Tibial artery (tissue), 4 donors: ENCODE measurements around the gene COLGALT1.

Experiments used
- DNase-seq, 2 donors: peaks; one replicate each; pipeline ENCODE4 v3.0.0-alpha.2; 2019
- H3K27ac ChIP-seq, 2 donors: fragments of 200-600 bp; sonication (generic) in 1 of 2; 1 replicate in 1 of 2; 2 replicates in 1 of 2; pipeline ENCODE4 v1.5.1; 2018 to 2019; ENCODE audit warnings: mild to moderate bottlenecking in 1 of 2
- H3K27me3 ChIP-seq, 2 donors: fragments of 200-600 bp; sonication (generic) in 1 of 2; one replicate each; pipeline versions ENCODE4 v1.5.1 to v1.6.0; 2016 to 2019
- H3K36me3 ChIP-seq, 3 donors: fragments of 200-600 bp; sonication (generic) in 2 of 3; one replicate each; pipeline ENCODE4 v1.5.1; 2016 to 2019; ENCODE audit warnings: mild to moderate bottlenecking in 2 of 3
- H3K4me1 ChIP-seq, 4 donors: fragments of 200-600 bp; sonication (generic) in 2 of 4; 1 replicate in 3 of 4; 2 replicates in 1 of 4; pipeline ENCODE4 v1.5.1; 2016 to 2019
- H3K4me3 ChIP-seq, 2 donors: fragments of 200-600 bp; sonication (generic) in 1 of 2; 1 replicate in 1 of 2; 2 replicates in 1 of 2; pipeline ENCODE4 v1.5.1; 2018 to 2019; ENCODE audit warnings: mild to moderate bottlenecking in 2 of 2
- H3K9me3 ChIP-seq, 3 donors: fragments of 200-600 bp; sonication (generic) in 1 of 3; one replicate each; pipeline ENCODE4 v1.5.1; 2016 to 2019
- intact Hi-C: fragments of 100-400 bp; cut with DNase I; formaldehyde crosslinking; loops from one replicate; pipeline ENCODE4 v1.15.0; 2023; ENCODE audit warnings: low total_unique reads
- TF ChIP-seq, protein P1 (sequence below), 2 experiments: fragments of 200-600 bp in 1 of 2; fragments of 450-650 bp in 1 of 2; IDR thresholded peaks; one replicate each; pipeline ENCODE4 v1.5.1; 2017 to 2019; ENCODE audit warnings: antibody characterized with exemption in 2 of 2, mild to moderate bottlenecking in 1 of 2, moderate library complexity in 1 of 2

The COLGALT1 gene

DNA sequence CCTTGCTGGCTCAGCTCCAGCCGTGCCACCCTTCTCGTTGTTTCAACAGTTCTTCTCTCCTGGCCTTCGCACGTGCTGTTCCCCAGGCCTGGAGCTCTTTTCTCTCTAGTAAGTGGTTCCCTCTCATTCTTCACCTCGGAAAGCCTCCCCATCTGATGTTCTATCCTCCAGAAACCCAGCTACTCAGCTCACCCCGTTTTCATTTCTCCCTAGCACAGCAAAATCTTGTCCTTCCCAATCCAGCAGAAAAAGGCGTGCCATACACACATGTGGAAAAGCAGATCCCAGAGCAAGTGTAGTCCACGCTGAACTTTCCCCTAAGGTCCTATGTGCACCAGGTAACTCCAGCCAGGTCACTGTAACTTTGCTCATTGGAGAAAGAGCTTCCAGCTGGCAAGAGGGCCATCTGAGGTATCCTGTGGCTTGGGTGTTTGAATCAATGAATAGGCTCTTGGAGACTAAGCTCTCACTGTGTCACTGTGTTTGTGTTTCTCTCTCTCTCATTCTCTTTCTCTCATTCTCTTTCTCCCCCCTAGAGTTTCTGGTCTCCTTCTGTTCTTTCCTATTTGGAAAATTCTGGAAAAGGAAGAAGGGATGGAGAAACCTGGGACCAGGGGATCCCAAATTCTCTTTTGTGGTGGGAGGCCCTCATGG lies 49.0 kb downstream of the COLGALT1 start:
- TF ChIP-seq, protein P1, sequence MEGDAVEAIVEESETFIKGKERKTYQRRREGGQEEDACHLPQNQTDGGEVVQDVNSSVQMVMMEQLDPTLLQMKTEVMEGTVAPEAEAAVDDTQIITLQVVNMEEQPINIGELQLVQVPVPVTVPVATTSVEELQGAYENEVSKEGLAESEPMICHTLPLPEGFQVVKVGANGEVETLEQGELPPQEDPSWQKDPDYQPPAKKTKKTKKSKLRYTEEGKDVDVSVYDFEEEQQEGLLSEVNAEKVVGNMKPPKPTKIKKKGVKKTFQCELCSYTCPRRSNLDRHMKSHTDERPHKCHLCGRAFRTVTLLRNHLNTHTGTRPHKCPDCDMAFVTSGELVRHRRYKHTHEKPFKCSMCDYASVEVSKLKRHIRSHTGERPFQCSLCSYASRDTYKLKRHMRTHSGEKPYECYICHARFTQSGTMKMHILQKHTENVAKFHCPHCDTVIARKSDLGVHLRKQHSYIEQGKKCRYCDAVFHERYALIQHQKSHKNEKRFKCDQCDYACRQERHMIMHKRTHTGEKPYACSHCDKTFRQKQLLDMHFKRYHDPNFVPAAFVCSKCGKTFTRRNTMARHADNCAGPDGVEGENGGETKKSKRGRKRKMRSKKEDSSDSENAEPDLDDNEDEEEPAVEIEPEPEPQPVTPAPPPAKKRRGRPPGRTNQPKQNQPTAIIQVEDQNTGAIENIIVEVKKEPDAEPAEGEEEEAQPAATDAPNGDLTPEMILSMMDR (IDR thresholded peaks at IDR 0.05), result no peak
- H3K36me3 ChIP-seq, result no peaks in the 10 kb centered on the region
- no peak overlapping the region for H3K27ac ChIP-seq
- intact Hi-C loops, result loop anchor here (5.0 to 10.0 kb wide), 2 partner anchors 163 to 250 kb away; partner anchors contain the start of gene RPL18A
- DNase-seq, result no peak
- no peak overlapping the region for H3K4me3 ChIP-seq
- peaks cover 0 to 72% of the 10 kb centered on the region in 2 donors for H3K27me3 ChIP-seq
- H3K4me1 ChIP-seq, result peaks cover 9 to 14% (median 11%) of the 10 kb centered on the region in 4 donors
- no peaks in the 10 kb centered on the region for H3K9me3 ChIP-seq

DNA sequence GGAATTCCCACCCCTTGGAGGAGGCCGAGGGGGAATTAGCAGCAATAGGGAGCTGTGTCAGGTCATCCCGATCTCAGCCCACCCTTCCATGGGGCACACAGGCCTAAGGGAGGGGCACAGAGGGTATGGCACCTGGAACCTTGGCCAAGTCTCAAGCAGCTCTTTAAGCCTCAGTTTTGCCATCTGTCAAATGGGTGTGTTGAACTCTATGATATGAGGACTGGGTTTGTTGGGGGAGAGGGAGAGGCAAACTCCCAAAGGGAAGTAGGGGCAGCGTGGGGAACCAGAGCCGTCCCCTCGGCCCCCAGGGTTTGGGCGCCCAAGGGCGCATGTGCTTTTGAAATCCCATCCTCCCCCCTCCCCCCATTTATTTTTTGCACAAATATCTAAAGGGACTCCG lies 49.7 kb downstream of the COLGALT1 start:
- intact Hi-C loops, result loop anchor here (5.0 to 10.0 kb wide), 2 partner anchors 162 to 250 kb away; partner anchors contain the start of gene RPL18A
- Histone ChIP-seq H3K36me3 (no peaks in the 10 kb centered on the region), H3K27me3 (peaks cover 0 to 72% of the 10 kb centered on the region in 2 donors), H3K4me1 (peaks cover 9 to 14% (median 11%) of the 10 kb centered on the region in 4 donors), H3K27ac (no peak overlapping the region), H3K9me3 (no peaks in the 10 kb centered on the region), H3K4me3 (no peak overlapping the region)
- no peak for DNase-seq
- TF ChIP-seq, protein P1 (IDR thresholded peaks at IDR 0.05), result no peak

DNA sequence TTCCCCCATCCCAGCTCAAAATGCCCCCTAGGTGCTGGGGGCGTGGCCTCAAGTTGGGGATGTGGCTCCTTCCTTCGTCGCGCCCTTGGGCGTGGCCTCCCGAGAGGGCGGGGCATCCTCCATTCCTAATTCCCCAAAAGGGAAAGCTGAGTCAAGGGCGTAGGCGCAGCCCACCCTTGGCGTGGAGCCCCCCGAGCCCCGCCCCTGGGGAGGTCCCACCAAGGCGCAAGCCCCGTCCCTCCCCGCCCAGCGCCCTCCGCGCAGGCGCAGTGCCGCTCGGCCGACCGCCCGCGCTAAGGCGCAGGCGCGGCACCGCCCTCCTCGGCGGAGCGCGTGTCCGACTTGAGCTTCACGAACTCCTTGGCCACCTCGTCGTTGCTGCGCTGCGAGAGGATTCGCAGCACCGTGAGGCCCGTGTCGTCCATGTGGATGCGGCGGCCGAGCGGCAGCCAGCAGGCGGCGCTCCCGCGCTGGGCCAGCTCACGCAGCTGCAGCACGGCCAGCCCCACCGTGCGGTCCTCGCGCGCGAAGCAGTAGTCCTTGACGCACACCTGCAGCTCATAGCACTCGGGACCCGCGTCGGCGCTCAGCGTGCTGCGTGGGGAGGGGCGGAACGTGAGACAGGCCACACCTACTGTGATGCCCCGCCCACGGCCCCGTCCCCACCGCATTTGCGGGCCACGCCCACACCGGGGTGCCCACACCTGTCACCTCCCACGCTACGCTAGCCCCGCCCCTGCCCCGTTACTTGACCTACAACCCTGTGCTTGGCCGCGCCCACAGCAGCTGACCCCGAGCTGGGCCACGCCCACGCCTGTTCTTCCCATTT lies 50.5 kb downstream of the COLGALT1 start:
- peak; percentile 72 to 83 for DNase-seq
- peaks cover 0 to 67% of the 10 kb centered on the region in 2 donors for H3K27me3 ChIP-seq
- H3K36me3 ChIP-seq, result no peaks in the 10 kb centered on the region
- no peak overlapping the region for H3K27ac ChIP-seq
- TF ChIP-seq, protein P1 (IDR thresholded peaks at IDR 0.05), result peak; percentile 71 to 80
- H3K4me1 ChIP-seq, result peaks cover 9 to 14% (median 11%) of the 10 kb centered on the region in 4 donors
- peak overlapping the region; percentile 32 to 44 for H3K4me3 ChIP-seq
- intact Hi-C loops, result loop anchor here (5.0 to 10.0 kb wide), 2 partner anchors 161 to 249 kb away; partner anchors contain the start of gene RPL18A
- H3K9me3 ChIP-seq, result no peaks in the 10 kb centered on the region

DNA sequence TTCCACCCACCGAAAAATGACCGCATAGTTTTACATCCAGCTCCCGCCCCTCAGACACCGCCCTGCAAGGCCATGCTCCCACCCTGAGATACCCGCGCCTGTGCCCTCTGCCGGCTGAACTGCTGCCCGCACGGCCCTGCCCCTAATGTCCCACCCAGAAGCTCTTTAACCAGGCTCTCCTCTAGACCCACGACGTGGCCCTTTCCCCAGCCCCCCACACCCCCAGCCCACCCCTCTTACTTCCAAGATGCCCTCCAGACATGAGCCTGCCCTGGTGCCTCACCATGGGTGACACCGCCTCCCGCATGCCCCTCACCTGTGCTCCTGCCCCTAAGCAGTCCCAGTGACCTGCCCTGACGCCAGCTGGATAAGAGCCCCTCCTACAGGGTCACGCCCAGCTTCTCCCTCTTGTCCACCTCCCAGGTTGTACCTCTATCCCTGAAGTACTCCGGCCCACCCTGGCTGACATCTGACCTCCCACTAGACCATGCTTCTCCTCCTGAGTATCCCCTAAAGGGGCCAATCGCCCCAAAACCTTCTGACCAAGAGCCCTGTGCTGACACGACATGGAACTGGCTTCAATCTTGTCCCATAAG lies 51.2 kb downstream of the COLGALT1 start:
- intact Hi-C loops, result loop anchor here (5.0 to 10.0 kb wide), 2 partner anchors 161 to 248 kb away; partner anchors contain the start of gene RPL18A
- no peak for DNase-seq
- no peak overlapping the region for H3K27ac ChIP-seq
- H3K4me1 ChIP-seq, result peaks cover 9 to 14% (median 11%) of the 10 kb centered on the region in 4 donors
- H3K9me3 ChIP-seq, result no peaks in the 10 kb centered on the region
- TF ChIP-seq, protein P1 (IDR thresholded peaks at IDR 0.05), result no peak
- no peaks in the 10 kb centered on the region for H3K36me3 ChIP-seq
- H3K27me3 ChIP-seq, result peaks cover 0 to 61% of the 10 kb centered on the region in 2 donors
- peak overlapping the region; percentile 32 to 44 for H3K4me3 ChIP-seq

DNA sequence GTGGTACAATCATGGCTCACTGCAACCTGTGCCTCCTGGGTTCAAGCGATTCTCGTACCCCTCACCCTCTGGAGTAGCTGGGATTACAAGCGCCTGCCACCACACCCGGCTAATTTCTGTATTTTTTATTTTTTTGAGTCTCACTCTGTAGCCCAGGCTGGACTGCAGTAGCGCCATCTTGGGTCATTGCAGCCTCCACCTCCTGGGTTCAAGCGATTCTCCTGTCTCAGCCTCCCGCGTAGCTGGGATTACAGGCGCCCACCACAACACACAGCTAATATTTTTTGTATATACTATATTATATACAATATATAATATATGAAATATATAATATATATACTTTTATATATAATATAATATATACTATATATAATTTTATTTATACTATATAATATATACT lies 52.5 kb downstream of the COLGALT1 start:
- DNase-seq, result no peak
- H3K4me3 ChIP-seq, result no peak overlapping the region
- no peaks in the 10 kb centered on the region for H3K36me3 ChIP-seq
- peaks cover 9 to 14% (median 11%) of the 10 kb centered on the region in 4 donors for H3K4me1 ChIP-seq
- H3K9me3 ChIP-seq, result no peaks in the 10 kb centered on the region
- no peak overlapping the region for H3K27ac ChIP-seq
- intact Hi-C loops, result loop anchor here (5.0 to 10.0 kb wide), 2 partner anchors 159 to 247 kb away; partner anchors contain the start of gene RPL18A
- H3K27me3 ChIP-seq, result peaks cover 0 to 56% of the 10 kb centered on the region in 2 donors
- TF ChIP-seq, protein P1 (IDR thresholded peaks at IDR 0.05), result no peak
